Caco-2 (cell line): ENCODE measurements around the gene LMX1A. TPM values are rescaled to one million over a fixed set of nuclear protein-coding genes. Genes with fewer than 3 reads are reported as not detected.

ENCODE experiments used
- BruUV-seq: library from RNA; stranded (reverse); fragments of 400-500 nt; replicated peaks from 2 replicates; lab custom pipeline; 2021; lab: Mats Ljungman, UMichigan
- CTCF ChIA-PET: fragments of 300-600 bp; sonication (Branson Sonifier 250); formaldehyde crosslinking; loops from one replicate; lab custom pipeline; 2022; ENCODE audit warnings: antibody characterized with exemption; lab: Charles Lee
- POLR2A ChIA-PET: fragments of 300-600 bp; sonication (Branson Sonifier 250); formaldehyde crosslinking; loops from one replicate; lab custom pipeline; 2022; ENCODE audit warnings: antibody characterized with exemption; lab: Charles Lee
- DNase-seq, 2 experiments: peaks; one replicate each; pipeline versions ENCODE4 v3.0.0 to v3.0.0-alpha.2; 2020 to 2022
- H3K27me3 ChIP-seq: replicated peaks from 2 replicates; pipeline ENCODE4 v1.6.0; 2011; ENCODE audit warnings: low read length; ENCODE audit not compliant: control insufficient read depth, insufficient read depth
- H3K36me3 ChIP-seq: 2 replicates; pipeline ENCODE4 v1.5.1; 2011; ENCODE audit warnings: low read length; ENCODE audit not compliant: control insufficient read depth, insufficient read depth
- H3K4me1 ChIP-seq: fragments of 250-450 bp; sonication (Bioruptor Pico); 2 replicates; pipeline ENCODE4 v1.5.1; 2020; ENCODE audit warnings: mild to moderate bottlenecking
- H3K4me3 ChIP-seq: 2 replicates; pipeline ENCODE4 v1.5.1; 2011; ENCODE audit warnings: low read depth, mild to moderate bottlenecking, control low read depth, low read length
- H3K9me3 ChIP-seq: fragments of 250-450 bp; sonication (Bioruptor Pico); 2 replicates; pipeline ENCODE4 v1.5.1; 2020; ENCODE audit warnings: mild to moderate bottlenecking, moderate library complexity
- H3K27ac Mint-ChIP-seq: one replicate; pipeline ENCODE4 v1.8.0; 2022; ENCODE audit warnings: mixed read lengths; ENCODE audit not compliant: unreplicated experiment
- H3K27me3 Mint-ChIP-seq: one replicate; pipeline ENCODE4 v1.8.0; 2022; ENCODE audit warnings: mixed read lengths; ENCODE audit not compliant: insufficient read depth, unreplicated experiment
- H3K36me3 Mint-ChIP-seq: one replicate; pipeline ENCODE4 v1.8.0; 2022; ENCODE audit warnings: mild to moderate bottlenecking, mixed read lengths; ENCODE audit not compliant: insufficient read depth, unreplicated experiment
- H3K4me1 Mint-ChIP-seq: one replicate; pipeline ENCODE4 v1.8.0; 2022; ENCODE audit warnings: low read depth, mixed read lengths; ENCODE audit not compliant: unreplicated experiment
- H3K4me3 Mint-ChIP-seq: one replicate; pipeline ENCODE4 v1.8.0; 2022; ENCODE audit warnings: mild to moderate bottlenecking, moderate library complexity, mixed read lengths; ENCODE audit not compliant: unreplicated experiment
- H3K9me3 Mint-ChIP-seq: one replicate; pipeline ENCODE4 v1.8.0; 2022; ENCODE audit warnings: mixed read lengths; ENCODE audit not compliant: unreplicated experiment
- intact Hi-C: fragments of 100-400 bp; cut with micrococcal nuclease; formaldehyde crosslinking; loops from one replicate; pipeline ENCODE4 v1.10.0; 2022; ENCODE audit not compliant: unreplicated experiment
- total RNA-seq: library from RNA; stranded (reverse); gene quantifications from 2 replicates; pipeline ENCODE4 v1.2.3, GENCODE V29; 2022
- TF ChIP-seq, protein P1 (sequence below), 2 experiments: fragments of 200-600 bp in 1 of 2; IDR thresholded peaks; 1 replicate in 1 of 2; 2 replicates in 1 of 2; pipeline versions ENCODE4 v1.5.1 to v1.8.0; 2011 to 2022; ENCODE audit warnings: antibody characterized with exemption in 1 of 2, control low read depth in 1 of 2, inconsistent platforms in 1 of 2, low read depth in 1 of 2, low read length in 1 of 2, mild to moderate bottlenecking in 1 of 2, moderate library complexity in 1 of 2; ENCODE audit not compliant: insufficient read depth in 1 of 2, severe bottlenecking in 1 of 2, unreplicated experiment in 1 of 2

The LMX1A gene
- total RNA-seq, 1 experiment from 2014 or later = not detected

DNA sequence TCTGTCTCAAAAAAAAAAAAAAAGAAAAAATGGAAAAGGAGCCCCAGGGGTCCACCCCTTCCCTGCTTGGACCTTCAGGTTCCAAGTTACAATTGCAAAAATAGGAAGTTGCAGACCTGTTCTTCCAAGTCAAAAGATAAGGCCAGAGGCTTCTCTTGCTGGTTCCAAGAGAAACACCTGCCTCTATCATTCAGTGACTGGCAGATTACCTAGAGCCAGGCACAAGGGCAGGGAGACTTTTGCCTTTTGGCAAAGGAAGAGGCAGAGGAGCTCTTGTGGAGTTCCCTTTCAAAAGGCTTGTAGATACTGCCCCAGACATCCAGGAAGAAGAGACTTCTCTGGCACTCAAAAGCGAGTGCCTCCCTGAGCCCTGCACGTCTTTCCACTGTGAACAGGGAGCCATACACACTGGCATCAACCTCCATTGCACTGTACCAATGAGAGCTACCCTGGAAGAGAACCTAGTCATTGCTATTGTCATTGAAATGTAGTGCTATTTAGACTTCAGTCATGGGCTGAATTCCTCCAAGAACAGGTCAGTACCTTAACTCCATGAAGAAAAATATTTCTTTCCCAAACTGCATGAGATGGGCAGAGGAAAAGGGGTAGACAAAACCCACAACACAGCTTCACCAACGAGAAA, 91.2 kb downstream of the LMX1A start:
- no peak overlapping the region for H3K4me3 Mint-ChIP-seq
- Histone ChIP-seq H3K36me3 (no peaks in the 10 kb centered on the region), H3K9me3 (no peaks in the 10 kb centered on the region; the same call in 1 of the 2 replicates), H3K4me1 (no peaks in the 10 kb centered on the region), H3K4me3 (no peak overlapping the region), H3K27me3 (no peaks in the 10 kb centered on the region)
- no peak for DNase-seq
- H3K36me3 Mint-ChIP-seq = no peaks in the 10 kb centered on the region
- TF ChIP-seq, protein P1, sequence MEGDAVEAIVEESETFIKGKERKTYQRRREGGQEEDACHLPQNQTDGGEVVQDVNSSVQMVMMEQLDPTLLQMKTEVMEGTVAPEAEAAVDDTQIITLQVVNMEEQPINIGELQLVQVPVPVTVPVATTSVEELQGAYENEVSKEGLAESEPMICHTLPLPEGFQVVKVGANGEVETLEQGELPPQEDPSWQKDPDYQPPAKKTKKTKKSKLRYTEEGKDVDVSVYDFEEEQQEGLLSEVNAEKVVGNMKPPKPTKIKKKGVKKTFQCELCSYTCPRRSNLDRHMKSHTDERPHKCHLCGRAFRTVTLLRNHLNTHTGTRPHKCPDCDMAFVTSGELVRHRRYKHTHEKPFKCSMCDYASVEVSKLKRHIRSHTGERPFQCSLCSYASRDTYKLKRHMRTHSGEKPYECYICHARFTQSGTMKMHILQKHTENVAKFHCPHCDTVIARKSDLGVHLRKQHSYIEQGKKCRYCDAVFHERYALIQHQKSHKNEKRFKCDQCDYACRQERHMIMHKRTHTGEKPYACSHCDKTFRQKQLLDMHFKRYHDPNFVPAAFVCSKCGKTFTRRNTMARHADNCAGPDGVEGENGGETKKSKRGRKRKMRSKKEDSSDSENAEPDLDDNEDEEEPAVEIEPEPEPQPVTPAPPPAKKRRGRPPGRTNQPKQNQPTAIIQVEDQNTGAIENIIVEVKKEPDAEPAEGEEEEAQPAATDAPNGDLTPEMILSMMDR (IDR thresholded peaks at IDR 0.05; ENCODE audit: insufficient read depth in 1 of 2, low read depth in 1 of 2, low read length in 1 of 2, severe bottlenecking in 1 of 2, unreplicated experiment in 1 of 2) = no peak
- POLR2A ChIA-PET = no interaction called here
- H3K27me3 Mint-ChIP-seq = peaks cover 14% of the 10 kb centered on the region
- CTCF ChIA-PET = no interaction called here
- no peaks in the 10 kb centered on the region for H3K4me1 Mint-ChIP-seq
- BruUV-seq = no TSS peak
- intact Hi-C loops = no loop called here
- no peak overlapping the region for H3K27ac Mint-ChIP-seq
- peaks cover 23% of the 10 kb centered on the region for H3K9me3 Mint-ChIP-seq

DNA sequence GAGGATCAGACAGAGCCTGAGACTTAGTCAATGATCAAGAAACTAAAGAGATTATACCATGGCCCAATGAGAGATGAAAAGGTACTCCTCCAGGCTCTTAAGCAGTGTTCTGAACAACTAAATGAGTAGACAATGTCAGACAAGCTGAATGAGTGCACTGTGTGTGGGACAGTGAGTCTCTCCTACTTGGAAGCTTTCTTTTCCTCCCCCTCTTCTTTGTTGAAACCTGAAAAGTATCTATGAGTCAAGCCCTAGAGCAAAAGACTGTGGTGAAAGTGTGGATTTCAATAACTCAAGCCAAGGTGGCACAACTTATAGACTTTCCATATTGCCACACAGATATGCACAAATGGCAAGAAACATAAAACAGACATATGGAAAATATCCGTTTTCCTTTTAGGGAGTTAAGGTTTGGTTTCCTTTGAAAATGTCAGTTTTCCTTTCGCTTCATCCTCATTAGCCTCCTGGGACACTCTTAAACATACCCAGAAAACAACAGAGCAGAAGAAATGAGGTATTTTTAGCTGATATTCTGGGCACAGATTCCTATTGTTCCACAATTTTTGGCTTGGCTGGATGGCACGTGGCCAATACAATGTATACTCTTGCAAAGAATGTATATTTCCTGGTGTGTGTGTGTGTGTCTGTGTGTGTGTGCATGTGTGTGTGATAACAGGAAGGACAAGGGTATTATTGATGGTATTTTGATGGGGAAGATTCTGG, 96.6 kb downstream of the LMX1A start:
- no TSS peak for BruUV-seq
- H3K27me3 Mint-ChIP-seq = peaks cover 11% of the 10 kb centered on the region

DNA sequence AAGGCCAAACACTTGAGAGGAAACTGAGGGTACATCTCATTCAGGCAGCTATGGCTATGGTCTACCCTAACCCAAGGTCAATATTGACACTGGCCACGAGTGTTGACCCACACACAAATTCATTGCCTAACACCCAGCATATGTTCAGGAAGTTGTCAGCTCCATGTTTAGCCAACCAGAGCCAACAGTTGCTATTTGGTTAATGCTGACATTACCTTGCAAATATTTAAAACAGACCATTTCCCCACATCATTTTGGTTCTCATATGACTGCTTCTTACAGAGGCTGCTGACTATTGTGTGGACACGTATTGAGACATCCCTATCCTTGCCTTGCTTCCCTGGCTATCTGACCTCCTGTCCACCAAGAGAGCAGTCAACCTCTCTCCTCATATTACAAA, 97.3 kb downstream of the LMX1A start:
- DNase-seq = no peak
- Mint-ChIP-seq H3K36me3 (no peaks in the 10 kb centered on the region), H3K4me3 (no peak overlapping the region), H3K9me3 (peaks cover 12% of the 10 kb centered on the region), H3K4me1 (peaks cover 7% of the 10 kb centered on the region), H3K27ac (no peak overlapping the region), H3K27me3 (peaks cover 13% of the 10 kb centered on the region)
- Histone ChIP-seq H3K27me3 (no peaks in the 10 kb centered on the region), H3K4me3 (no peak overlapping the region), H3K9me3 (no peaks in the 10 kb centered on the region; the same call in 1 of the 2 replicates), H3K4me1 (no peaks in the 10 kb centered on the region), H3K36me3 (no peaks in the 10 kb centered on the region)
- no TSS peak for BruUV-seq
- POLR2A ChIA-PET = no interaction called here
- intact Hi-C loops = loop anchor here (10.0 kb wide), 1 partner anchor 336 kb away; no protein-coding TSS in a partner anchor
- TF ChIP-seq, protein P1 (IDR thresholded peaks at IDR 0.05; ENCODE audit: insufficient read depth in 1 of 2, low read depth in 1 of 2, low read length in 1 of 2, severe bottlenecking in 1 of 2, unreplicated experiment in 1 of 2) = no peak
- CTCF ChIA-PET = no interaction called here

More for the DNA sequence above, 96.6 kb downstream of the LMX1A start:
- intact Hi-C loops = loop anchor here (10.0 kb wide), 1 partner anchor 335 kb away; no protein-coding TSS in a partner anchor
- no peaks in the 10 kb centered on the region for H3K4me1 ChIP-seq
- no peaks in the 10 kb centered on the region for H3K27me3 ChIP-seq
- H3K4me3 ChIP-seq = no peak overlapping the region
- peaks cover 7% of the 10 kb centered on the region for H3K4me1 Mint-ChIP-seq
- ChIA-PET CTCF (no interaction called here), POLR2A (no interaction called here)
- no peak overlapping the region for H3K4me3 Mint-ChIP-seq
- DNase-seq = no peak
- no peak overlapping the region for H3K27ac Mint-ChIP-seq
- H3K36me3 Mint-ChIP-seq = no peaks in the 10 kb centered on the region
- no peaks in the 10 kb centered on the region for H3K36me3 ChIP-seq
- H3K9me3 ChIP-seq = no peaks in the 10 kb centered on the region; the same call in 1 of the 2 replicates
- peaks cover 12% of the 10 kb centered on the region for H3K9me3 Mint-ChIP-seq
- TF ChIP-seq, protein P1 (IDR thresholded peaks at IDR 0.05; ENCODE audit: insufficient read depth in 1 of 2, low read depth in 1 of 2, low read length in 1 of 2, severe bottlenecking in 1 of 2, unreplicated experiment in 1 of 2) = no peak
